NK-92 (cell line): ENCODE results near the gene ITM2C.

ENCODE experiments used
- DNase-seq: peaks from one replicate; lab custom pipeline; 2025; ENCODE audit not compliant: unreplicated experiment; lab: John Stamatoyannopoulos, UW

The ITM2C gene

GRCh38 chr2:230924470-230925341 is 60.0 kb downstream of the ITM2C start, which contains the start of gene GPR55:
Gene GPR55 (minus strand): TSS chr2:230925242. CDS start chr2:230910962, 14,280 bp downstream.
- no peak for DNase-seq

DNA sequence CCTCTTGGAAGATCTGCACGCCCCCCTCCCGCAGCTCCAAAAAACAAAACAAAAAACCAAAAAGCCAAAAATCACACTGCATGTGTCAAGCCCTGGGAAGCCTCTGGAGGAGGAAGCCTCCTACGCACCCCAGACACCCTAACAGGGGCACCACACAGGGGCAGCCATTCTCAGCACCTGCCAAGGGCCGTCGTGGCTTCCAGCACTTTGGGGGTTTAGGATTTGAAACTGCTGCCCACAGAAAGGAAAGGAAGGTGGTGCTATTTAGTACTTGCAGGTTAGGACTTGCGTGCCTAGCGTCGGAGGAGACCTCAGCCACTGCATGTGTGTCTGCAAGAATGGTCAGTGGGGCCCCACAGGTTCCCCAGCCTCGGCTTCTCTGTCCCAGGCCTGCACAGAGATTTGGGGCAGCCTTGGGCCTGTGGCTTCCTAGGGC is 60.7 kb downstream of the ITM2C start:
- DNase-seq, result no peak

DNA sequence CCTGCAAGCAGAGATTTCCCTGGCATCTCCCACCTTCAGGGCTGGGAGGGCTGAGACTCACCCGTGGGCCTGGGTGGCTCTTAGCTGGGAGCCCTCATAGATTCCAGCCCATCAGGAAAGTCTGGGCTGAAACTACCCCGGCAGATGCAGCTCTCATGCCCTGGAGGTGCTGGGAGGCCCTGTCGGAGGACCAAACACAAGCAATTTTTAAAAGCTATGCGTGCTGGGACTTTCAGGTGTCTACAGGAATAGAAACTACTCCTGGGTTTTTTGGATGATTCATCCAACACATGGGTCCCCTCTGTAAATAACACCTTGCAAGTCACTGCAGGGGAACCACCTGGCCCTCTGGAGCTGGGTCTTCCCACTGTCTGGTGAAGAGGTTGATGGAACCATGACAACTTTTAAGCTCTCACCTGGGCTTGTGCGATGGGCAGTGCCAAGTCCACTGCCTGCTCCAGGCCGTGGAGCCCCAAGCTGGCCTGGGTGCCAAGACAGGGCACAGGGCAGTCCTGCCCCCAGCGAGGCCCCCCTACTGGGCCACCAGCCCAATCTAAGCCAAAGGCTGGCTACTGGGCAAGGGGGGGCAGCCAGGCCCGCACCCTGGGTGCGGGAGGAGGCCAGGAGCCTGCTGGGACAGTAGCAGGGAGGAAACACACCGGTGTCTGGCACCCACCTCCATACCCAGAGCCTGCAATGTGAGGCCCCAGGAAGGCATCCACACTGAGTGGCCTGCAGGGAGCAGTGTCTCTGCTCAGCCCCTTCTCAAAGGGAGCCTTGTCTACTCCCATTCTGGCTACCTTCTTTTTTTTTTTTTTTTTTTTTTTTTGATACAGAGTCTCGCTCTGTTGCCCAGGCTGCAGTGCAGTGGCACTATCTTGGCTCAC is 61.4 kb downstream of the ITM2C start:
- DNase-seq, result no peak

DNA sequence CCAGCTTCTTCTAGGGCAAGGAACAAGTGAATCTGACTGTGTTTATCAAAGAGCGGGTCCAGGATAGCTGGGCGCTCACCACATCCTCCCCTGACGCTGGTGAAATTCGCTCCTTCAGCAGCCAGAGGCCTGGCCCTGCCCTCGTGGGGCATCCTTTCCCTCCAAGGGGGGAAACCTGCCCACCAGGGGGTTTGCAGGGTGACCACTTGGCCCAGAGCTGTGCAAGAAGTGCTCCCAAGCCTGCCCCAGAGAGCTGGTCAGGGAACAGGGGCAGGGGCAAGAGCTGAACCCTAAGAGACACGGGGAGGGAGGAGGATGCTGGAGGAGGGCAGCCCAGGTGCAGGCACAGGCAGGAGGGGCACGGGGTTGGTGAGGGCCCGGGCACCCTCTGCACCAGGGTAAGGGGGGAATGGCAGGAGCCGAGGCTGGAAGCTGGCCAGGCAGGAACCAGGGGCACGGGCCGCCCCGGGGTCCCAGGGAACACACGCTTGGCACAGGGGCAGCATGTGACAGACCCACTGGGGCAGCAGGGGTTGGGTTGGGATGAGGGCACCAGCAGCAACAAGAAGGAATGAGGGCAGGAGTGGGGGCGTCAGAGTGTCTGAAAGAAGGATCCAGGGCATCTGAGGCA is 63.1 kb downstream of the ITM2C start:
- no peak for DNase-seq
